Dedifferentiated amniotic fluid mesenchymal stem cell (primary cell): ENCODE results near the gene MCTP2.

Source experiments
- DNase-seq: peaks from one replicate; pipeline ENCODE4 v3.0.0-alpha.2; 2016; ENCODE audit errors: extremely low spot score

MCTP2 gene

DNA sequence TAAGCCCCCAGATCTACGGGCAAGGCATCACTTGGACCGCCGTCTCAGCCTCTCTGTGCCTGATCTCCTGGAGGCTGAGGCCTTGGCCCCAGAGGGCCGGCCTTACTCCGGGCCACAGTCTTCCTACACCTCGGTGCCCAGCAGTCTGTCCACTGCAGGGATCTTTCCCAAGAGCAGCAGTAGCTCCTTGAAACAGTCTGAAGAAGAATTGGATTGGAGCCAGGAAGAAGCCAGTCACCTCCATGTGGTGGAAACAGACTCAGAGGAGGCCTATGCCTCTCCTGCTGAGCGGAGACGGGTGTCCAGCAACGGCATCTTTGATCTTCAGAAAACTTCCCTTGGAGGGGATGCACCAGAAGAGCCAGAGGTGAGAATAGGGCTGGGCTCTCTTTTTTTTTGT lies 67.0 kb downstream of the MCTP2 start:
- no peak for DNase-seq

DNA sequence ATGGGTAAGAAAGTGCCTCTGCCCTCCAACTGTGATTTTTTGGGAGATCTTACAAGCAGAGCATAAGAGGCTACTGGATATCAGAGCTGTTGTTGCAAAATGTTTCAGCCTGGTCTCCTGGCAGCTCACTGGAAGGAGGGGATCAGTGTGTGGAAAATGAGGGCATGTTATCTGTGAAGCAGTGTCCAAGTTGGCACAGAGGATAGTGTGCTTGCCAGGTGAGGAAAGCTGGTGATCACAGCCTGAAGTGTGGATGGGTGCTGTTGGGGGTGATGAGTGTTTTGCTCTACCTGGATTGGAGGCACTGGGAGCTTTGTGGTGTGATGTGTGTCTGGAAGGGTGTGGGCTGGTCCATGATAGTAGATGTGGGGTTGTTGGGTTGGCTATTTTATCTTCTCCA lies 69.3 kb downstream of the MCTP2 start:
- no peak for DNase-seq

DNA sequence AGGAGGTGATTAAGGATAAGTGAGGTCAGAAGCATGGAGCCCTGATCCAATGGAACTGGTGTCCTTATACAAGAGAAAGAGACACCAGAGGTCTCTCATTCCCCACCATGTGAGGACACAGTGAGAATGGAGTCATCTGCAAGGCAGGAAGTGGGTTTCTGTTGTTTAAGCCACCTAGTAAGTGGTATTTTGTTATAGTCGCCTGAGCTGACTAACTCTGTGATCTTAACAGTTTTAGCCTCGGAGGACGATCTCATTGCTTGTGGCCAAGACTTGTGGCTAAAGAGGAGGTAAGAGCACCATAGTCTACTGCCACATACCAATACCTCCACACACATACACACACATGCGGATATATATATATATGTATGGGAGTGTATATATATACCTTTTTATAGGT lies 73.8 kb downstream of the MCTP2 start:
- DNase-seq = no peak

DNA sequence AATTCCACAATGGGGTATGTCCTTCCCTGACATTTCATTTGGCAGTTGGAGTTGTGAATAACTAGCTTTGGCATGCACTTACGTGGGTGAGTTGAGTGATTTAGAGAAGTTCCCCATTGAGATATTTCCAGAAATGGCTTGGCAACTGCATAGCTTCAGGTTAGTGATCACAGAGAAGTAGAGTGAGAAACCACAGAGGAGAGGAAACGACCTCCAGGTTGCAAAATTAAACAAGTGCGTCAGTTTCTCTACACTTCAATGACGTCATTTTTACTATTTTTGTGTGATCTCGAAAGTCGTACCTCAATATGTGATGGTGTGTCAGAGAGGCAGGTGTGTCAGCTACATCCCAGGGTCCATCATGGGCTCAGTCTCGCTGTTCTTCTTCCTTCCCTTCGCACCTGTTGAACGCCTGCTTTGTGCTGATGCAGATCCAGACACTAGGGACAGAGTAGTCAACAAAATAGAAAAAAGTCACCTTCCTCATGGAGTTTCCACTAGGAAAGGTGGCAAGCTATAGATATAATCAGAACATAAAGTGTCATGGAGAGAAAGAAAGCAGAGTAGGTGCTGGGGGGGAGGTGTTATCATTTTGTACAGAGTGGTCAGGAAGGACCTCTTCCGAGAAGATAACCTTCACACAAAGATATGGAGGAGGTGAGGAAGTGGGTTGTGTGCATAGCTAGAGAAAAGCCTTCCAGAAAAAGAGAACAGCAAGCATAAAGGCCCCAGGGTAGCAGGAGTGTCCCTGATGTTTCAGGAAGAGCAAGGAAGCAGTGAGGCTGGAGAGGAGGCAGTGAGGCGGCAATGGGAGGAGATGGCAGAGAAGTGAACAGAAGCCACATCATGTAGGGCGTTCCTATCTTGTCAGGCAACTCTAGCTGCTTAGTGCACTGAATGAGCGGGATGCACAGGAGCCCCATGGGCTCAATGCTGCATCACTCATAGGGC lies 75.6 kb downstream of the MCTP2 start:
- DNase-seq = no peak

DNA sequence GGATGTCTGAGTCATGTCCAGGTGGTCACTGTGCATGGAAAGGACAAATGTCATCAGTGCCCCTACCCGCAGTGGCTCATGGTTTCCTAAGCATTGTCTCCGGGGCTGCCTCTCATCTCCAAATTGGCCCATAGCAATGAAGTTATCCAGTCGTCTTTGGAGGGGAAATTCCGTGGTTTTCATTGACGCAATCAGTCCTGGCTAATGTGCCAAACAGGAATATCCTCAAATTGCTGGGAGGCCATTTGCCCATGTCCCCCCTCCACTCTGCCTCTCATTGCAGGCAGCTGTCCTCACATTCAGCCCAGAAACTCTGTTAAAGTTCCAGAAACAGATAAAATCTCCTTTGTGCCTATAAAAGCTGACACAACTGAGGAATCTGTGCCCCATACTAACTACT lies 81.6 kb downstream of the MCTP2 start:
- DNase-seq = no peak

DNA sequence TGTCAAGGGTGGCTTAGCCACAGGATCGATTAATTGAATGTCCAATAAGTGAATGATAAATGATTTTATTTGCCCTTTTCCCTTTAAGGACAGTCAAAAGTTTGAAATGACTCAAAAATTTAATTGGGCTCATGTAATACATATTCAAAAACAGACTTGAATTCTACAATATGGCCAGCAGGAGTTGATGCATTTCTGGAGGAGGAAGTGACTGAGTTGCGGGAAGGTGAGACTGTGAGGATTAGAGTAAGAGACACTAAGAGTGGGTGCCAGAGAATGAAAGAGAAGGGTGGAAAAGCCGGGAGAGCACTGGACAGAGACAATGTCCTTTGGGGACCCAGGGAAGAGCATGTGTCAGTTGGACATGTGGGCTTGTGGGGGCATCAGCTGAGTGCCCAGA lies 83.3 kb downstream of the MCTP2 start:
- DNase-seq = no peak

DNA sequence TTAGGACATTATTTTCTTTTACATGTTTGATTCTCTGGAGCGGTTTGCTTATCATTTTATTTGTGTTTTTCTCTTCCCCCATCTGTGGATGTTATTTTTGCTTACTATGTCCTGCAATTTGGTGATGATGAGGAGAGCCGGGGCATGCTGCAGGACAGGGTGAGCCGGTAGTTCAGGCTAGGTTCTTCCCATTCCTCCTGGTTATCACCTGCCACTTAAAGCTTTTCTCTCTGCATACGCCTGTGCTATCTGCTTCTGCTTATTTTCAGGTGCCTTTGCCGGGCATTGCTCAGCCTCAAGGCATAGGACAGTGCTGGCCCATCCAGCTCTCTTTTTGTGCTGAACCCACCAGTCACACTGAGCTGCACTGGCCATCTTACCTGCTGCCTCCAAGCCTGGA lies 85.8 kb downstream of the MCTP2 start:
- DNase-seq = no peak

DNA sequence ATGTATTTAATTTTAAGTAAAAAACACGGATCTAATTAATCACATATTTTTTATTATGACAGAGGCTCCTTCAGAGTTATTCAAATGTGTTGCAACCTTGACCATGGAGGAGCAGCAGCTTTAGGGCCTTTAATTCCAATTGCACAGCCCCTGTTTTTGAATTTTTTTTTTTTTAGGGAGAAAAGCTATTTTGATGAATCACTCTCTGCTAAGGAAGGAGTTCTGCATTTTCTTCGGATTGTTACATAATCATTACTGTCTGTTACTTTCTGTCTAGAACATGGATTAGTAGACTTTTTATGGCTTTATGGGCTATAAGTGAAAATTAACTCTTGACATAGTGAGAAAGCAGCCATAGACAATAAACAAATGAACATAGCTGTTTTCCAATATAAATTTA lies 90.8 kb downstream of the MCTP2 start:
- DNase-seq = peak; percentile 46

DNA sequence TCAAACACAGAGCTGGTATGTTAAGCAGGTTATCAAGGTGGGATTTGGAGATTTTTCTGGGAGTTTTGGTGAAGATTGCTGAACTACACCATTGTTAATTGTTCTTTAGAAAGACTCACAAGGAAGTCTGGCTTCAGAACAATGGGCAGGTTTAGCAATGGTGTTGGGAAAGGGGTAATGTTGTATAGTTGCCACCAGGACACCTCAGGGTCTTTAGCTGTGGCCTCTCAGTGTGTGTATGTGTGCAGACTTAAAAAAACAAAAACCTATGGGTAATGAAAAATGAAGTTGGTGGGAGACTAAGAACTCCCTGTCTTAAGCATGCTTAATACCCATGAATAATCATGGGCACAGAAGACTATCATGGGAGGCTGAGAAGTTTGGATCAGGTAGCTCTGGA lies 91.7 kb downstream of the MCTP2 start:
- no peak for DNase-seq

DNA sequence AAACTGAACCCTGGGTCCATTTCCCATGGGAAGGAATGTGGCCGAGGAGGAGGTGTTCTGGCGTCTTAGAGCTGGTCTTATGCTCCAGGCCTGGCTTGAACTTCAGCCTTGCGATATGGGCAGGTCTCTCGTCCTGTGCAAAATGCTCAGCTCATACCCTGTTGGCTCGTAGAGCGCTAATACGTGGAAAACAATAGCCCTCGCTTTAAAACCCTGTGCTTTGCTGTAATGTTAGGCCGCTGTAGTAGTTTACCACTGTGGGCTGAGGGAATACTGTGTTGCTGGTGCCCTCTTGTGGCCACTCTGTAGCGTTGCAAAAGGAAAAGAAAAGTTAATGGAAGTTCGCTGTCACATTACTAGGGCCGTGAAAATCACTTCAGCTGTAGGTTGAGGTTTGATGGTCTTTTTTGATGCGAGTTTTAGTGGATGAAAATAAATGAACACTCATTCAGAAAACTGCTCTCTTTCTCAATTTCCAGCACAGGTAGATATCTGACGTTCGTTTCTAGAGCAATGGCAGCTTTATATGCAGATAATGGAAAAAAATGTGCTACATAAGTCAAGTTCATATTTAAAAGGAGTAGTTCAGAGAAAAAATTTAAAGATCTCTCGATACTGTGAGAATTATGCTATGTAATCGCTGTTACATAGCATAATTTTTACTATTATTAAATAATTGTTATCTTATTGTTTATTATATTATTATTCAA lies 92.9 kb downstream of the MCTP2 start:
- peak; percentile 47 for DNase-seq

DNA sequence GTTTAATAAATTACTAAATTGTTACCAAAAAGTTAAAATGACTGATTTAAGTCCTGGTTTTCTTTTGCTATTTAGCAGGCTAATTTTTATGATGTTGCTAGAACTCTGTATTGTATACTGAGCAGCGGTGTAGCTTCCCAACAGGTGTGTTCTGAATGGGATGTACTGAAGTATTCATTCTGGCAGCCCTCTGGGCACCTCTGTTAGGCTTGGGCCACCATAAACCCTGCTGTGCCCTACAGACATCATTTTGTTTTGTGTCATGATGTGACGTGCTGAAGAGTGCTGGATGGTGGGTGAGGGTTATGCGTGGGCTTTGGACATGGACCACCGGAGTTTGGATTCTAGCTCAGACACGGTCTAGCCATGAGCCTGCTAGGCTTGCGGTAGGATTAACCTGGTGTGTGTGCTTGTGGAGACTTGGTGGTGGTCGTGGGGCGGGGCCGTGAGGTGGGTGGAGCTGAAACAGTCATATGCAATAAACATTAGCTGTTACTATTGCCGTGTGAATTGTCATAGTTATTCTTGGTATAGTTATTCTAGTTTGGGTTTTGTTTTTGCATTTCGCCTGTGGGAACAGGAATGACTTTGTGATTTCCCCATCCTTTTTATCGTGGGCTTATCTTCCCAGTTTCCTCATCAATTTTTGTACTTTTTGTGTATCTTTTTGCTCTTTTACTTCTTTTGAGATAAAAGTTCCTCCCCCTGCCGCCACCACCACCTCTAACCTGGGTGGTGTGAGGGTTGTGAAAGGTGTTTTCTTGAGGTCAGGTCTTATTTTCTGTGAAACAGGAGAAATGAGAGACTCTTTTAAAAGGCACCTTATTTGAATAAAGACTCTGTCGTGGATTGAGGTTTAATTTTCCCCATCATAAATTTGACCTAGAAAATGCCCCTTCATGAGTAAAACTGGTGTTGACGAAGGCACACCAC lies 93.7 kb downstream of the MCTP2 start:
- DNase-seq = no peak

DNA sequence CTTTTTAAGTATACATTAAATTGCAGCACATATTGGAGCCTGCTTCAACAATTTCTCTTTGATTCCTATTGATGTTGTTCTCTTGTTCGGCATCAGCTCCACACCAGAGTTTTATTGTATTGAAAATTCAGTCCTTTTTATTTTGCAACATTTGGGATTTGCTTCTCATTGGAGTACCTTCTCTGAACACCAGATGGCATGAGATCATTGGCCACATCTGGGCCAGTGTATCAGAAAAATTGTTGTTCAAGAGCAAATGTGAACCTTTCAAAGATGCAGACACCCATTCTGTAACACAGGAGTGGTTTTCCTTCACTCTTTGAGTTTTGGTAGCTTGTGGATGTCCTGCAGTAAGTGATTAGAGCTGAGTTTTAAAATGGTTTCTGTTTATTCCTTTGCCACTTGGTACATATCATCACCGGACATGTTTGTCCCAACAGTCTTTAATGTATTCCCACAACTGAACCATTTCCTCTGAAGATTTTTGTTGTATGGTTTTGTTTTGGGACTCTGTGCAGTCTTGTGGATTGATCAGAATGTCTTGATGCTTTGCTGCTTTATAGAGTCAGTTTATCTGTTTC lies 96.1 kb downstream of the MCTP2 start:
- peak; percentile 52 for DNase-seq

DNA sequence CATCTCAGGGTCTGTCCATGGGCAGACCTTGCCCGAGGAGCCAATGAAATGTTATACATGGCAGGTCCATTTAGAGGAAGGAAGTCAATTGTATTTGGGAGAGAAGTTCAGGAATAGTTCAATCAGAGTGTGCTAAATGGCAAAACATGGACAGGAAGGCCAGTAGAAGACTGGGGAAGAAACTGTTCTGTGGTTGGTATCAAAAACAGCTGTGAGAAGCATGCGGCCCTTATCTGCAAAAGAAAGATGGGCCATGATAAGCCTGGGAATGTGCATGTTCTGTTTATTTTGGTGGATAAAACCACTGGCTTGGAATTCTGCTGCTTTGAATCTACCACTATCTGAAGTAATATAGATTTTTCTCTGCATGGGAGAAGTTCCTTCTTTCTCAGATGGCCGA lies 100.4 kb downstream of the MCTP2 start:
- no peak for DNase-seq

DNA sequence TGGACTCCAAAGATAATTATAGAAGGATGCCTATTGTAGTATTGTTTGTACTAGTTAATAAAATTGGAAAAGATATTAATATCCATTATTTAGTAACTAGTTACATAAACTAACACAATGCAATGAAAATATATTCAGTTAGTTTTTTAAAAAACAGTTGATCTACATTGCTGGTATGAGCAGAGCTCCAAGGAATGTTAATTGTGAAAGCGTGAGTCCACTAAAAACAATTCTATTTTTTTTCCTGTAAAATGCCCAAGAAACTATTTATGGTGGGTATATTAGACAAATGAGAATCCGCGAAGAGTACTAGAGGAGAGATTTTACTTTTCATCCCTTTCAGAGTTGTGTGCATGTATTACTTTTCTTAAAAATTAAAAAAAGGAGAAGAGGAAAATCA lies 104.3 kb downstream of the MCTP2 start:
- peak; percentile 15 for DNase-seq

DNA sequence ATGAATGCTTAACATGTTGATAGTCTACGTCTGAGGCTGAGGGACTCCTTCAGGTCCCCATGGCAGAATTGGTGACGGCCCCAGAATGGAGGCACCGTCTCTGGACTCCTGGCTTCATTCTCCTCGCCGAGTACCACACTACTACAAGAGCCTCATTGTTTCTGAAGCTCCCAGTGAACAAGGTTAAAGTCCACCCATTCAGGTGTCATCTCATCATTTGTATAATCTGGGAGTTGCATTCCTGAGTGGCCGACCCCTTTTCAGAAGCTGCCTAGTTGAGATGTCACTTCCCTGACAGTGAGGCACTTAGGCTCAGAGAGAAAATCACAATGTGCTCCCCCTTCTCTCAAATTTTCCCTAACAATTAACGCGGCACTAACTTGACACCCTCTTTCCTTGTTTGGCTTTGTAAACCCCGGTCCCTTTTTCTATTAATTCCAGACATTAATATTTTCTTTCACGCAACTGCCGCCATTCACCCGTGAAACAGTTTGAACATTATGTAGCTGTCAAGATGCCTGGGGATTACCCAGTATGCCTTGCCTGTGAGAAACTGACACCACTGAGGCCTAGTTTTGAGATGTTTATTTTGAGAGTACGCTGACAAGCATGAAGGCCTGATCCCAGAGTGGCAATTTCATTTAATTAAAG lies 105.6 kb downstream of the MCTP2 start:
- no peak for DNase-seq

DNA sequence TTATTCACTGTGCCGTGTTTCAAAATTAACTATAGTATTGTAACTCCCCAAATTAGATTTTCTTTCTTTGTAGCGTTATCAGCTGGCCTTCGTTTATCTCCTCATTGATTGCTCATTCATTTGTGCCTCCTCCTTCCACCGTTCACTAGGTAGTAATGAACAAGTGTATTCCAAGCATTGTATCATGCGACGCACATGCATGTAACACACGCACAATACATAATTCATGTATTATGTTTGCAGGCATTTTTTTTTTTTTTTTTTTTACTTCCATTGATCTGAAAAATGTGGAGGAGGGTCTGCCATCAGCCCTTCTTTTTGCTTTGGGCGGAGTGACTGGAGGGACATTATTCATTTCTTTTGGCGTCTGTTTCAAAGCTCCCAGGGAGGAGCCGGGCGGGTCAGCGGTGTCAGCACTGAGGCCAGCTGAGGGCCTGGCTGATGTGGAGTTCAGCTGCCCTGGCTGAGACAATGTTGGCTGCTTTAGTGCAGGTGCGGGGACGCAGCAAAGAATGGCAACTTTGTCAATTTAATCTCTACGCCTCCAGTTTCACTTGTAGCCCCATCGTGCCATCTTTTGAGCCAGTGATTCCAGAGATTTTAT lies 107.0 kb downstream of the MCTP2 start:
- no peak for DNase-seq

DNA sequence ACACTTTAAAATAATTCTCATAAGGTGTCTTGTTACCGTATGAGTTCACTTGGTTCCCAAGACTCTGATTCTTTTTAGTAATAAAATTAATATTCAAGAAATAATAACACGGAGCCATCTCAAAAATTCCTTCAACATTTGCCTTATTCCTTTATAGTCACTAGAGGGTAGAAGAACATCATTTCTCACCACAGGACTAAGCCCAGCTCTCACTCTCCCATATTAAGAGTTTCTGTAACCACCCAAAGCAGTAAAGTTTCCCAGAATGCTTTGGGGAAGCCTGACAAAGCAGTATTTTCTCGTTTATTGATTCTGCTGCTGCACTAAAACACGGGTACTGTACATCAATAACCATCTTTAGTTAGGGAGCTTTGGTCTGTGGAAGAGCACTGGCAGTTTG lies 114.9 kb downstream of the MCTP2 start:
- no peak for DNase-seq

DNA sequence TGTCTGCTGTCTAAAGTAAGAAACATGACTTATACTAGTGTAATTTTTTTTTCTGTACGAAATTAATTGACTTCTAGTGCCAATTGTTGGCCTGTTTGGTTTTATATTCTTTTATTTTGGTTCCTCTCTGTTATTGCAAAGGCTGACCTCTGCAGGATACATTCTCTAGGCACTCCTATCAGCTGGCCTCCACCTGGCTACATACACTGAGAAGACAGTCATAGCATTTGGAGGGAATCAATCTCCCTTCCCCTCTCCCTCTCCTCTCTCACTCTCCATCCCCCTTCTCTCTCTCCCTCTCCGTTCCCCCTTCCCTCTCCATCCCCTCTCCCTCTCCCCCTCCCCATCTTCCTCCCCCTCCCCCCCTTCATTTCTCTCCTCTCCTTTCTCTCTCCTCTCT lies 116.7 kb downstream of the MCTP2 start:
- no peak for DNase-seq

DNA sequence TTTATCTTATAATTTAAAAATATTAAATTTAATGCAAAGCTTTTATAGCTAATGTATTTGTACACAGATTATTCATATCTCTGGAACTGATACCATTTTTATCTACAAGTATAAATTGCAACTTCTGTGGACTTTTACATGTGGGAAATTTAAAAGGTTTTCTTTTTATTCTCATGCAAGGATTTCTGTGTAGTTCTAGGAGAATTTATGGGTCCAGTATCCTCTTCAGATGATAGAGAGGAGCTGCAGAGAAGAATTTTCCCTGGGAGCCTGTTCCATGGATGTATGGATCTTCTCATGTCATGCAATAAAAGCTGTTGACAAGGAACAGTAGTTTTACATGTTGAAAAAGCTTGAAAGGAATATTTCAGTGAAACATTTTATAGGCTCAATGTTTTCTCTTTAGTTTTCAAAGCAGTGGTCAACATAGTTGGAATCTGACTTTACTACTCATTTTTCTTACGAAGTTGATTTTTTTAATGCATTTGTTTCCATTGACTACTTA lies 119.7 kb downstream of the MCTP2 start:
- DNase-seq = no peak

DNA sequence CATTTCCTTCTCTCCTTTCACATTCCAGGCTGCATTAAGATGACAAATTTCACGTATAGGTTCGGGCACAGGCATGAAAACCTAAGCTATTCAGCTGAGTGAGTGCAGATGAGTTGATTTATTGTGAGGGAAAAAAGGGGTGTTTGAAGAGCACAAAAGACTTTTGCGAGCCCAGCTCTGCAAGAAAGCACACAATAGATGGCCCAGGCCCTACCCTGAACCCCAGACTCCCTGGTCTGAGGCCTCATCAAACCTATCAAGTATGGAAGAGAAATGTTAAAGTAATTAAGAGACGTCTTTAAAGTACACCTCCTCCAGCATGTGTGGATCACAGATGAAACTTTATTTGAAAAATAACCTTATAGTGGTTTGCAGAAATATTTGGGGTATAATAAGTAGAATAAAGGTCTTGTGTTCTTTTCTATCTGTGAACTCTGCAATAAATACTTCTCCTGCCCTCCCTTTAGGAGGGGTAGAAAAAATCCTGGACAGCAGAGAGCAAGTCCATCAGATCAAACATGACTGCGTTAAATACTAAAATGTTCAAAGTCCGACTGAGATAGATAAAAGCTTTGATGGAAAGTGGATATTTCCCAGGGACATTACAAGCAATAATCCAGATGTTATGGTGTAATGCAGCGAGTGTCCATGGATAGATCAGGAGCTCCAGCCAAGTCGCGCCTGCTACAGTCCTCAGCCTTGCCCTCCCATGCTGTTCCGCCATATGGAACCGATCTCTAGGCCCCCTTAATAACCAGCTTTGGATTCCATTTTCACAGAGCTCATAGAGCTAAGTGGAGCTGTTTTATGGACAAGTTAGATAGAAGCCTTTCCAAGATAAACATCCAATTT lies 121.5 kb downstream of the MCTP2 start:
- no peak for DNase-seq
